Measurements from ENCODE around the gene GPHN.

GPHN gene

GRCh38 chr14:66842911-66843512, 335.1 kb downstream of the GPHN start:
- no peak for DNase-seq (ENCODE audit: low read depth)
- TF ChIP-seq CTCF (conservative IDR thresholded peaks at IDR 0.05; ENCODE audit: low read depth, low read length), result no peak
- H3K4me3 ChIP-seq (ENCODE audit: low read length), result no peak overlapping the region

- no peak overlapping the region for H3K4me3 ChIP-seq (ENCODE audit: low read length)
- DNase-seq (ENCODE audit: low read depth), result no peak
- TF ChIP-seq CTCF (conservative IDR thresholded peaks at IDR 0.05; ENCODE audit: low read depth, low read length), result no peak
Measured at GRCh38 chr14:66850258-66850888, 342.4 kb downstream of the GPHN start.

GRCh38 chr14:66853311-66853710, 345.4 kb downstream of the GPHN start:
- no peak for TF ChIP-seq CTCF (conservative IDR thresholded peaks at IDR 0.05; ENCODE audit: low read depth, low read length)
- no peak overlapping the region for H3K4me3 ChIP-seq (ENCODE audit: low read length)
- no peak for DNase-seq (ENCODE audit: low read depth)

- no peak for DNase-seq (ENCODE audit: low read depth)
Measured at GRCh38 chr14:66857867-66858266, 349.9 kb downstream of the GPHN start.

GRCh38 chr14:66859063-66859671, 351.2 kb downstream of the GPHN start:
- DNase-seq (ENCODE audit: low read depth), result no peak
- no peak overlapping the region for H3K4me3 ChIP-seq (ENCODE audit: low read length)
- TF ChIP-seq CTCF (conservative IDR thresholded peaks at IDR 0.05; ENCODE audit: low read depth, low read length), result no peak

More at GRCh38 chr14:66857867-66858266, 349.9 kb downstream of the GPHN start:
- no peak for TF ChIP-seq CTCF (conservative IDR thresholded peaks at IDR 0.05; ENCODE audit: low read depth, low read length)
- no peak overlapping the region for H3K4me3 ChIP-seq (ENCODE audit: low read length)

- DNase-seq (ENCODE audit: low read depth), result no peak
- no peak overlapping the region for H3K4me3 ChIP-seq (ENCODE audit: low read length)
- TF ChIP-seq CTCF (conservative IDR thresholded peaks at IDR 0.05; ENCODE audit: low read depth, low read length), result no peak
Measured at GRCh38 chr14:66881596-66881995, 373.6 kb downstream of the GPHN start.

GRCh38 chr14:66884149-66884548, 376.2 kb downstream of the GPHN start:
- no peak for TF ChIP-seq CTCF (conservative IDR thresholded peaks at IDR 0.05; ENCODE audit: low read depth, low read length)
- H3K4me3 ChIP-seq (ENCODE audit: low read length), result no peak overlapping the region
- DNase-seq (ENCODE audit: low read depth), result no peak

All from retinal pigment epithelial cell (primary cell).